ENCODE data around the gene TRIM7. TPM values are rescaled to one million over a fixed set of nuclear protein-coding genes. Genes with fewer than 3 reads are reported as not detected.

TRIM7 gene
- total RNA-seq, 6 experiments from 2014 or later: 0.07 to 1.4 (median 0.26) TPM; not detected in 1

DNA sequence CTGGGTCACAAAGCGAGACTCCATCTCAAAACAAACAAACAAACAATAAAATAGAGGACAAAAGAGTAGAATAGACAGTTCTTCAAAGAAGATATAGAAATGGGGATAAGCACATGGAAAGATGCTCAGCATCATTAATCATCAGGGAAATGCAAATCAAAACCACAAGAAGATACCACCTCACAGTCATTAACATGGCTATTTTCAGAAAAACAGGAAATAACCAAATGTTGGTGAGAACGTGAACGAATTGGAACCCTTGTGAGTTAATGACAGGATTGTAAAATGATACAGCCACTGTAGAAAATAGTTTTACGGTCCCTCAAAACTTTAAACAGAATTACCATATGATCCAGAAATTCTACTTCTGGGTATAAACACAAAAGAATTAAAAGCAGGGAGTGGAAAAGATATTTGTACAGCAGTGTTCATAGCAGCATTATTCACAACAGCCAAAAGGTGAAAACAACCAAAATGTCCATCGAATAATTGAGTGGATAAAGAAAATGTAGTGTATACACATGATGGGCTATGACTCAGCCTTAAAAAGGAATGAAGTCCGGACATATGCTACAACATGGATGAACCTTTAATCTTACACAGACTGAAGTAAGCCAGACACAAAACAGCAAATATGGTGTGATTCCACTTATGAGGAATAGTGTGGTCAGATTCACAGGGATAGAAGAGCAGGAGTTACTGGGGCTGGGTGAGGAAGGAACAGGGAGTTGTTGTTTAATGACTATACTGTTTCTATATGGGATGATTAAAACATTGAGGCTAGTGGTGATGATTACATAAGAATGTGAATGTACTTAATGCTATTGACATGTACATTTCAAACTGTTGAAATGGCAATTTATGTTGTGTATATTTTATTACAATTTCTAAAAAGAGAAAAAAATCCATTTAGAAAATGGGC, 37.9 kb downstream of the TRIM7 start:
- Histone ChIP-seq H3K4me1 (no peaks in the 10 kb centered on the region), H3K4me3 (no peak overlapping the region), H3K27me3 (peaks cover 0 to 17% of the 10 kb centered on the region in 2 donors), H3K27ac (no peak overlapping the region), H3K9me3 (no peaks in the 10 kb centered on the region), H3K36me3 (no peaks in the 10 kb centered on the region)
- DNase-seq (no peak), ATAC-seq (no peak)
- 49% methylated on average over 6 of the region's 6 CpGs for whole genome bisulfite sequencing (ENCODE audit: insufficient coverage, low coverage, low lambda C conversion rate, missing lambda C conversion rate)
- intact Hi-C loops (cut with DNase I): no loop called here
- TF ChIP-seq CTCF (IDR thresholded peaks at IDR 0.05) (no peak), POLR2A (IDR thresholded peaks at IDR 0.05) (no peak)

DNA sequence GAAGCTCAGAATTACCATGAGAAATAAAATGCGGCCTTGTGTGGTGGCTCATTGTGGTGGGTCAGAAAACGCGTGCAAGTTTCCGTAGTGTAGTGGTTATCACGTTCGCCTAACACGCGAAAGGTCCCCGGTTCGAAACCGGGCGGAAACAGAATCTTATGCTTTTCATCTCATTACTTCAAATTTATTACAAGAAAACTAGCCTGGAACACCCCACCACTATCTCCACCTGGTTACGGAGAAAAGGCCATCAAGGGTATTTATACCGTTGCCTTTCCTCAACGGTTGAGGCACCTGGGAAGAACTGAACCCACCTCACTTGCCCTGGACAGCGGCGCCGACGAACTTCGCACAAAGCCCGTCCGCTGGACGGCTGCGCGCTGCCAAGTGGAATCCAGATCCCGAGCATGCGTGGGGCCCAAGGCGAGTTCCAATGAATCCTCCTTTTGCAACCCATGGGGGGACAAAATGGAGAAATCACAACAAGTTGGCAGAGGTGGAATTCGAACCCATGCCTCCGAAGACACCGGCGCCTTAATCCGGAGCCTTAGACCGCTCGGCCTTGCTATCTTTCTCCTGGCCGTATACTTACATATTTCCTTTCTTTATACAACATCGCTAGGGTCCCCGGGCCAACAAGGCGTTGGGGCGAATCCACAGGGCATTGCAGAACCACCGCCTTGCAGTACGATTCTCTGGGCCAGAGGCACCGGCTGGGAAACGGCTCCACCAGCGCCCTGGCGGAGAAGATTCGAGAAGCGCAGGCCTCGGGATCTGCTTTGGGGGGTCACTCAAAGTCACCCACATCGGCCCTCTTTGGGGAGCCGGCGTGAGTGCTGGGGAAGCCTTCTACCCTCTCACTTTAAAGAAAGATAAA, 40.7 kb downstream of the TRIM7 start:
- Histone ChIP-seq H3K27ac (no peak overlapping the region), H3K27me3 (peaks cover 0 to 10% of the 10 kb centered on the region in 2 donors), H3K36me3 (no peaks in the 10 kb centered on the region), H3K4me1 (no peaks in the 10 kb centered on the region), H3K9me3 (no peaks in the 10 kb centered on the region), H3K4me3 (no peak overlapping the region)
- TF ChIP-seq CTCF (IDR thresholded peaks at IDR 0.05): no peak
- no peak for TF ChIP-seq POLR2A (IDR thresholded peaks at IDR 0.05)
- intact Hi-C loops (cut with DNase I): no loop called here
- ATAC-seq (no peak), DNase-seq (no peak)
- 5% methylated on average over 20 of the region's 52 CpGs for WGBS (ENCODE audit: insufficient coverage, low coverage, low lambda C conversion rate, missing lambda C conversion rate)

DNA sequence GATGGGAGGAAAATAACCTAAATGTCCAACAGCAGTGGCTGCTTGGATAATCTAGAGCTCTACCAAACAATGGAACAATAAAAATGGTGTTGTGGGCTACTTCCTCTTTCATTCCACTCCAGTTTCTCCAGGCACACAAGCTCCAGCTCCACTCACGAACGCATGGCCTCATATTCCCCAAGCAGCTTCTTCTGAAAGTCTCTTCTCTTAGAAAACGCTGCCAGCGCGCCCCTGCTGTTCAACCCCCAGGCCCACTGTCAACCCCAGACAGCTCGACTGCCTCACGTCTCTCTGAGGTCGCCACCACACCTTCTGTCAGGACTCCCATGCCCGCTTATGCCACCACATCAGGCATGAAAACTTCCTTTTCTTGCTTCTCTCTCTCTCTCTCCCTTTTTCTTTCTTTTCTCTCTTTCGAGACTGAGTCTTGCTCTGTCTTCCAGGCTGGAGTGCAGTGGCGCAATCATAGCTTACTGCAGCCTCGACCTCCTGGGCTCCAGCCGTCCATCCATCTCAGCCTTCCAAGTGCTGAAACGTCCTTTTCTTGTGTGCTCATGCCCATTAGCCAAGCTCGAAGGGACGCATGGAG, 41.4 kb downstream of the TRIM7 start:
- peaks cover 0 to 4% of the 10 kb centered on the region in 2 donors for H3K27me3 ChIP-seq

More for the DNA sequence above, 41.4 kb downstream of the TRIM7 start:
- WGBS (ENCODE audit: insufficient coverage, low coverage, low lambda C conversion rate, missing lambda C conversion rate): 27% methylated on average over 16 of the region's 16 CpGs
- DNase-seq: no peak
- TF ChIP-seq CTCF (IDR thresholded peaks at IDR 0.05): no peak
- ATAC-seq: no peak
- no peaks in the 10 kb centered on the region for H3K9me3 ChIP-seq
- no peak overlapping the region for H3K4me3 ChIP-seq
- intact Hi-C loops (cut with DNase I): no loop called here
- no peaks in the 10 kb centered on the region for H3K36me3 ChIP-seq
- no peaks in the 10 kb centered on the region for H3K4me1 ChIP-seq
- no peak overlapping the region for H3K27ac ChIP-seq
